ENCODE results near the gene SPINT3.

DNA sequence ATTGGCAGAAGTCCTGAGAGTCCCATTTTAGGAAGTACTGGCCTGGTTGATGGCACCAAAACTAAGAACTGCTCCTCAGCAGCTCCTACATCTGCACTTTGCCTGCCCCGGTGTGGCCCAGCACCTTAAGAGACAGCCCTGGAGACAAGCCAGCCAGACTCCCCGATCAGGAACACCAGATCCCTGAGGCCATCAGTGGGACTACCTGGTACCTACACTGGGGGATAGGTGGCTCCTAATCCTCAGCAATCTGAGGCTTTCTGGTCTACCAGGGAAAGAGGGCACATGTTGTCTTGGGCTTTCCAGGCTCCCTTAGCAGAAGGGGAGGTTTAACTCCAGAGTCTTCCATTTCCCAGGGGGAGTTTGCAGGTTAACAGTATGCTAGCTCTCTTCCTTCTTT is 24.0 kb upstream of the SPINT3 start, which contains the start of gene WFDC6:
- TF ChIP-seq, protein P1, sequence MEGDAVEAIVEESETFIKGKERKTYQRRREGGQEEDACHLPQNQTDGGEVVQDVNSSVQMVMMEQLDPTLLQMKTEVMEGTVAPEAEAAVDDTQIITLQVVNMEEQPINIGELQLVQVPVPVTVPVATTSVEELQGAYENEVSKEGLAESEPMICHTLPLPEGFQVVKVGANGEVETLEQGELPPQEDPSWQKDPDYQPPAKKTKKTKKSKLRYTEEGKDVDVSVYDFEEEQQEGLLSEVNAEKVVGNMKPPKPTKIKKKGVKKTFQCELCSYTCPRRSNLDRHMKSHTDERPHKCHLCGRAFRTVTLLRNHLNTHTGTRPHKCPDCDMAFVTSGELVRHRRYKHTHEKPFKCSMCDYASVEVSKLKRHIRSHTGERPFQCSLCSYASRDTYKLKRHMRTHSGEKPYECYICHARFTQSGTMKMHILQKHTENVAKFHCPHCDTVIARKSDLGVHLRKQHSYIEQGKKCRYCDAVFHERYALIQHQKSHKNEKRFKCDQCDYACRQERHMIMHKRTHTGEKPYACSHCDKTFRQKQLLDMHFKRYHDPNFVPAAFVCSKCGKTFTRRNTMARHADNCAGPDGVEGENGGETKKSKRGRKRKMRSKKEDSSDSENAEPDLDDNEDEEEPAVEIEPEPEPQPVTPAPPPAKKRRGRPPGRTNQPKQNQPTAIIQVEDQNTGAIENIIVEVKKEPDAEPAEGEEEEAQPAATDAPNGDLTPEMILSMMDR (IDR thresholded peaks at IDR 0.05; ENCODE audit: borderline replicate concordance, extremely low read depth, low read length, poor library complexity, severe bottlenecking): no peak
- TF ChIP-seq EZH2 (IDR thresholded peaks at IDR 0.05; ENCODE audit: borderline replicate concordance, low read depth, low read length, severe bottlenecking): no peak

Data from DND-41 (cell line).